Thoracic aorta (tissue), 2 donors: ENCODE results near the gene PLA2G4A. TPM values are rescaled to one million over a fixed set of nuclear protein-coding genes. Genes with fewer than 3 reads are reported as not detected.

Experiments
- ATAC-seq: fragments of 150-250 bp; one replicate; pipeline ENCODE4 v1.8.0; 2017; ENCODE audit warnings: low read depth; ENCODE audit not compliant: insufficient number of reproducible peaks, low FRiP score
- DNase-seq: peaks from one replicate; pipeline ENCODE4 v3.0.0-alpha.2; 2020; ENCODE audit warnings: low spot score
- H3K27ac ChIP-seq, 2 donors: fragments of 200-600 bp; sonication (generic); 1 replicate in 1 of 2; 2 replicates in 1 of 2; pipeline ENCODE4 v1.5.1; 2016; ENCODE audit warnings: mild to moderate bottlenecking in 2 of 2, moderate library complexity in 2 of 2
- H3K27me3 ChIP-seq: fragments of 200-600 bp; sonication (generic); replicated peaks from 2 replicates; pipeline ENCODE4 v1.6.0; 2016; ENCODE audit warnings: mild to moderate bottlenecking; ENCODE audit not compliant: insufficient read depth
- H3K36me3 ChIP-seq: fragments of 200-600 bp; sonication (generic); one replicate; pipeline ENCODE4 v1.5.1; 2016
- H3K4me1 ChIP-seq, 2 donors: fragments of 200-600 bp; sonication (generic); 1 replicate in 1 of 2; 2 replicates in 1 of 2; pipeline versions ENCODE4 v1.5.1 to v1.6.0; 2016; ENCODE audit warnings: low read depth in 2 of 2, mild to moderate bottlenecking in 1 of 2; ENCODE audit not compliant: control insufficient read depth in 1 of 2
- H3K4me3 ChIP-seq: fragments of 200-600 bp; sonication (generic); 2 replicates; pipeline ENCODE4 v1.5.1; 2016; ENCODE audit warnings: mild to moderate bottlenecking
- H3K9me3 ChIP-seq: fragments of 200-600 bp; sonication (generic); 2 replicates; pipeline ENCODE4 v1.5.1; 2016
- total RNA-seq, 2 donors: library from RNA; depleted of rRNA; stranded (reverse); fragments of >200 nt; gene quantifications; one replicate each; pipeline versions ENCODE4 v1.1.0 to v1.2.3, GENCODE V29; 2016
- TF ChIP-seq, protein P1 (sequence below): fragments of 200-600 bp; sonication (generic); IDR thresholded peaks from one replicate; pipeline ENCODE4 v1.5.1; 2019; ENCODE audit warnings: antibody characterized with exemption

Gene PLA2G4A
- total RNA-seq, 2 donors from 2014 or later, result 5.2 to 8.8 TPM

DNA sequence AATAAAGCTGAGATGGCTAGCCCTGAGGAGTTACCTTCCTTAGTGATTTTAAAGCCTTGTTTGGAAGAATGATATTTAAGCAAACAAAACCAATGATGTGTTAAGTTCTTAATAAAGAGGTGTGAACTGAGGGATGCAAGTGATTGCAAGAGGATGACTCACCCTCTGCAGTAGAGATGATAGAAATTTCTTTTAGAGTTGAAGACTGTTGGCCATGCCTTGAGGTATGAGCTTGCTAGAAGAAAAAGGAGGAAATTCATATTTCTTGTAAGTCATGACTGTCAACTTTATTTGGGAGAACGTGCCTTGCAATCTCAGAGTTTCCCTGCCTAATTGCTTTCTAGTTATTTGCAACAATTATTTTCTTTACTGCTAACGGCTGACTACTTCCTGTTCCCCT lies 94.7 kb downstream of the PLA2G4A start:
- Histone ChIP-seq H3K27ac (no peak overlapping the region), H3K9me3 (no peaks in the 10 kb centered on the region), H3K27me3 (no peaks in the 10 kb centered on the region), H3K4me3 (no peak overlapping the region), H3K4me1 (peaks cover 0 to 9% of the 10 kb centered on the region in 2 donors), H3K36me3 (no peaks in the 10 kb centered on the region)
- TF ChIP-seq, protein P1, sequence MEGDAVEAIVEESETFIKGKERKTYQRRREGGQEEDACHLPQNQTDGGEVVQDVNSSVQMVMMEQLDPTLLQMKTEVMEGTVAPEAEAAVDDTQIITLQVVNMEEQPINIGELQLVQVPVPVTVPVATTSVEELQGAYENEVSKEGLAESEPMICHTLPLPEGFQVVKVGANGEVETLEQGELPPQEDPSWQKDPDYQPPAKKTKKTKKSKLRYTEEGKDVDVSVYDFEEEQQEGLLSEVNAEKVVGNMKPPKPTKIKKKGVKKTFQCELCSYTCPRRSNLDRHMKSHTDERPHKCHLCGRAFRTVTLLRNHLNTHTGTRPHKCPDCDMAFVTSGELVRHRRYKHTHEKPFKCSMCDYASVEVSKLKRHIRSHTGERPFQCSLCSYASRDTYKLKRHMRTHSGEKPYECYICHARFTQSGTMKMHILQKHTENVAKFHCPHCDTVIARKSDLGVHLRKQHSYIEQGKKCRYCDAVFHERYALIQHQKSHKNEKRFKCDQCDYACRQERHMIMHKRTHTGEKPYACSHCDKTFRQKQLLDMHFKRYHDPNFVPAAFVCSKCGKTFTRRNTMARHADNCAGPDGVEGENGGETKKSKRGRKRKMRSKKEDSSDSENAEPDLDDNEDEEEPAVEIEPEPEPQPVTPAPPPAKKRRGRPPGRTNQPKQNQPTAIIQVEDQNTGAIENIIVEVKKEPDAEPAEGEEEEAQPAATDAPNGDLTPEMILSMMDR, result no peak
- DNase-seq (no peak), ATAC-seq (no peak)

DNA sequence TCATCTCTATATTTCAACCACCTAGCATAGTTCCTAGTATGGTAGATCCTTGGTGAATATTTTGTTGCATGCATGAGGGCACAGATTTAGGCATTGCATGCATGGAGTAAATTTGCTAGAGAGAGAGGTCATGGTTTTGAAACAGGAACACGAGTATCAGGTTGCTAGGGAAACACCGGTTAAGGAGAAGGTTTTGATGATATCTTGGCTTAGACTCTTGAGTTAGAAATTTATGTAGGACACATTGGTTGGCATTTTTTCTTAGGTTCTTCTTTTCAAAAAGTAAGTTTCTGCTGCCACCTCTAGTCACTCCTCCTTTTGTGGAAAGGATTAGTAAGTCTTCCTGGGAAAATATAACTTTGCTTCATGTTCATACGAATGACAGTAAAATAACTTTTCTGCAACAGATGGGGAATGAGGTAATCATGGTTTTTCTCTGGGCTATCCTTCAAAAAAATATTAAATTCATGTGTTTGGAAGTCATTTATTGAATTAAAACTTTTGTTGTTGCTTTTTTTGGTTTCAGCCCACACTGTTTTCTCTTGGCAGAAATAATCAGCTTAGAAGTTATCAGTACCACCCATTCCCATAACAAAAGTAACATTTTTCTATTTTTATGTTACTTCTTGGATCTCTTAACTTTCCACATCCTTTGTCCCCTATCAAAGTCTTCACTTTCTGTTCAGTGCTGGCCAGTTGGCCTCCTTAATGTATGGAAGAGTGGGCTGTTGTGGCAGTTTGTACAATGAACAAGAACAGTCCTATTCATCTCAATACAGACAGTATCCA lies 97.3 kb downstream of the PLA2G4A start:
- ATAC-seq, result no peak
- Histone ChIP-seq H3K4me3 (no peak overlapping the region), H3K36me3 (no peaks in the 10 kb centered on the region), H3K9me3 (no peaks in the 10 kb centered on the region), H3K4me1 (peaks cover 0 to 9% of the 10 kb centered on the region in 2 donors), H3K27ac (no peak overlapping the region), H3K27me3 (no peaks in the 10 kb centered on the region)
- no peak for DNase-seq
- TF ChIP-seq, protein P1, result no peak

DNA sequence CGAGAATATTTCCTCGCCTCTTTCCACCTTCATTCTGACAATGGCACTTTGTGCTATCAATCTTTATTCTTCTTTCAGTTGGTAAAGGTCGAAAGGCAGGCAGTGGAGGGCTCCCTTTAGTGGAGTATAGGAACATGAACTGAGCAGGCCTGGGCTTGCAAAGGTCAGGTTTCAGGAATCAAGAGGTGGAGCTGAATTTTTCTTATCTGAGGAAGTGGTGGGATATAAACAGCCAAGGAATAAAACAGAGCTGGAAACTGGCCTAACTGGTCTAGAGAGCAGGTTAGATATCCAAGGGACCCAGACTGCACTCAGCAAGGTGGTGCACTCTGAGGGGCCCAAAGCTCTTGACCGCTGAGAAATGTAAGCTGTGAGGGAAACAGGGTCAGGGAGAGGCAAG lies 99.1 kb downstream of the PLA2G4A start:
- Histone ChIP-seq H3K27me3 (no peaks in the 10 kb centered on the region), H3K9me3 (no peaks in the 10 kb centered on the region), H3K36me3 (no peaks in the 10 kb centered on the region), H3K4me1 (peaks cover 0 to 9% of the 10 kb centered on the region in 2 donors), H3K4me3 (no peak overlapping the region), H3K27ac (no peak overlapping the region)
- ATAC-seq (no peak), DNase-seq (no peak)
- TF ChIP-seq, protein P1, result no peak

DNA sequence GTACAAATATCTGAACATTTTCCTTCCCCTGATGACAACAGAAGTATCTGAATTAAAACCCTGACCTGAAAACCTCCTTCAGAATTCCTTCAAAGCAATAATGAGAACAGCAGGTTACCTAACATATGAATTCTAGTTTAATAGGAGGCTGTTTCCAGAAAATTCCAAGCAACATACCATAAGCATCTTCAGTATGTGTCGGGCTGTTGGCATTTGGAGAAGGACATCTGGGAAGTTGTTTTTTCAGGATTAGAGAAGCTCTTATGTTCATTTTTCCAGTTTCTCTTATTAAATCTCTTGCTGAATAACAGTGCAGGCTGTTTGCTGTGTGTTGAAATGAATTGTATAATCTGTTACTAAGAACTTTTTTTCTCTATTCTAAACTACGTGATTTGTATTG lies 101.5 kb downstream of the PLA2G4A start:
- no peaks in the 10 kb centered on the region for H3K36me3 ChIP-seq
- H3K4me3 ChIP-seq, result no peak overlapping the region
- H3K27me3 ChIP-seq, result no peaks in the 10 kb centered on the region
- H3K27ac ChIP-seq, result no peak overlapping the region
- H3K9me3 ChIP-seq, result no peaks in the 10 kb centered on the region
- TF ChIP-seq, protein P1, result no peak
- DNase-seq (no peak), ATAC-seq (no peak)
- peaks cover 0 to 7% of the 10 kb centered on the region in 2 donors for H3K4me1 ChIP-seq

DNA sequence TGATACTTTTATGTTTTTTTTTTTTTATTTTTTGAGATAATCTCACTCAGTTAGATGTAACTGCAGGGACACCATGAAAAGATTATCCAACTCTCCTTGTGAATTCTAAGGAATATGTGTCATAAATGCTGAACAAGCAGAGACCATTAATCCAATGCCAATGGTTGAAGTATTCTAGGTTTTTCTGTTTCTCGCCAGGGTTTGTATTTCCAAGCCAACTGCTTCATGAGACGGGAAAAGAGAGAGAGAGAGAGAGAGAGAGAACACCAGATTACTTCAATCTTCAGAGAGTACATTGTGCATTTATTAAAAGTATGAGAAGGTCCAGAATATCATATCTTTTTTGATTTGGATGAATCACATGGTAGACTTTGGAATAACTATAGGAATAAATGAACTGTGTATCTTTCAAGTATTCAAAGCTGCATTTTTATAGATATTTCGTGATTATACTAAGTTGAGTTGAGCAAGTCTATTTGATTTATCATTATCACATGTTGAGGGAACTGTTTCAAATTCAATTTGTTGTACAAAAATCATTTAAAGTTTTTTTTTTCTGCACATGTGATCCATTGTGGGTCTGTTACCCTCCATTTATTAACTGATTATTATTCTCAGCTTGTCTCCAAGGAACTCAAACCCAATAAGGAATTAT lies 108.4 kb downstream of the PLA2G4A start:
- Histone ChIP-seq H3K4me1 (peaks cover 4 to 17% of the 10 kb centered on the region in 2 donors), H3K27ac (no peak overlapping the region), H3K27me3 (no peaks in the 10 kb centered on the region), H3K4me3 (no peak overlapping the region), H3K9me3 (no peaks in the 10 kb centered on the region), H3K36me3 (no peaks in the 10 kb centered on the region)
- DNase-seq (no peak), ATAC-seq (no peak)
- TF ChIP-seq, protein P1, result no peak
